ENCODE data around the gene SOX18.

GRCh38 chr20:64082126-64082731 lies 32.8 kb upstream of the SOX18 start:
- peak in 1 of 2 experiments; percentile 18; a peak in 1 of 4 replicates for TF ChIP-seq CTCF (conservative IDR thresholded peaks at IDR 0.05; ENCODE audit: low read depth in 2 of 2)
- no peak for TF ChIP-seq POLR2AphosphoS5 (IDR thresholded peaks at IDR 0.05; ENCODE audit: low read depth)
- TF ChIP-seq CREB1 (CRISPR knock-in tag; IDR thresholded peaks at IDR 0.05; ENCODE audit: low read depth) = no peak
- no peak for TF ChIP-seq EZH2 (IDR thresholded peaks at IDR 0.05; ENCODE audit: low read depth, unreplicated experiment)
- no peak for TF ChIP-seq STAT1 (IDR thresholded peaks at IDR 0.05; ENCODE audit: unreplicated experiment)
- no peak for TF ChIP-seq EZH2phosphoT487 (IDR thresholded peaks at IDR 0.05; ENCODE audit: unreplicated experiment)

Measured in GM23338 (cell line).